Keratinocyte (primary cell): ENCODE results near the gene KDR. TPM values are rescaled to one million over a fixed set of nuclear protein-coding genes. Genes with fewer than 3 reads are reported as not detected.

Experiments
- DNase-seq: peaks from one replicate; pipeline ENCODE4 v3.0.0-alpha.2; 2011; ENCODE audit warnings: low read depth, missing footprints, low spot score
- FAIRE-seq: peaks from 2 replicates; lab custom pipeline; 2011; peaks lifted over from hg19 to GRCh38; lab: Jason Lieb, UNC
- H2AFZ ChIP-seq: 2 replicates; pipeline ENCODE4 v1.6.0; 2012; ENCODE audit warnings: low read length, control low read depth, inconsistent platforms; ENCODE audit not compliant: control insufficient read depth
- H3K27ac ChIP-seq: 2 replicates; pipeline ENCODE4 v1.5.1; 2011; ENCODE audit warnings: low read length; ENCODE audit not compliant: control insufficient read depth, insufficient read depth
- H3K27me3 ChIP-seq: 3 replicates; pipeline ENCODE4 v1.6.0; 2011; ENCODE audit warnings: low read length; ENCODE audit not compliant: control insufficient read depth, insufficient read depth; ENCODE audit errors: extremely low read depth
- H3K36me3 ChIP-seq, 2 experiments: 2 replicates in 1 of 2; 3 replicates in 1 of 2; pipeline ENCODE4 v1.5.1; 2011; ENCODE audit warnings: low read length in 2 of 2, mild to moderate bottlenecking in 1 of 2; ENCODE audit not compliant: control insufficient read depth in 2 of 2, insufficient read depth in 2 of 2; ENCODE audit errors: extremely low read depth in 1 of 2
- H3K4me1 ChIP-seq: 3 replicates; pipeline ENCODE4 v1.5.1; 2011; ENCODE audit warnings: low read length; ENCODE audit not compliant: control insufficient read depth, insufficient read depth; ENCODE audit errors: extremely low read depth
- H3K4me2 ChIP-seq: 3 replicates; pipeline ENCODE4 v1.6.0; 2011; ENCODE audit warnings: low read depth, low read length; ENCODE audit not compliant: control insufficient read depth, insufficient read depth; ENCODE audit errors: extremely low read depth
- H3K4me3 ChIP-seq, 3 experiments: fragments of 200-600 bp in 1 of 3; sonication (generic) in 1 of 3; 2 replicates in 2 of 3; 3 replicates in 1 of 3; pipeline ENCODE4 v1.5.1; 2011 to 2016; ENCODE audit warnings: low read length in 3 of 3, mild to moderate bottlenecking in 3 of 3, control low read depth in 2 of 3, inconsistent platforms in 1 of 3, low read depth in 1 of 3, mixed read lengths in 1 of 3, mixed run types in 1 of 3, moderate library complexity in 1 of 3; ENCODE audit not compliant: control insufficient read depth in 2 of 3, insufficient read depth in 2 of 3; ENCODE audit errors: extremely low read depth in 1 of 3
- H3K79me2 ChIP-seq: 2 replicates; pipeline ENCODE4 v1.6.0; 2012; ENCODE audit warnings: low read length; ENCODE audit not compliant: control insufficient read depth, insufficient read depth
- H3K9ac ChIP-seq: 3 replicates; pipeline ENCODE4 v1.6.0; 2011; ENCODE audit warnings: low read length; ENCODE audit not compliant: control insufficient read depth, insufficient read depth; ENCODE audit errors: extremely low read depth
- H3K9me1 ChIP-seq: 3 replicates; pipeline ENCODE4 v1.6.0; 2011; ENCODE audit warnings: low read length; ENCODE audit not compliant: control insufficient read depth, insufficient read depth; ENCODE audit errors: extremely low read depth
- H3K9me3 ChIP-seq: 2 replicates; pipeline ENCODE4 v1.5.1; 2012; ENCODE audit warnings: low read depth, low read length; ENCODE audit not compliant: control insufficient read depth
- H4K20me1 ChIP-seq: 3 replicates; pipeline ENCODE4 v1.6.0; 2011; ENCODE audit warnings: low read length; ENCODE audit not compliant: control insufficient read depth, insufficient read depth; ENCODE audit errors: extremely low read depth
- EZH2 ChIP-seq: IDR thresholded peaks from one replicate; pipeline ENCODE4 v1.6.1; 2012; ENCODE audit warnings: inconsistent platforms, mild to moderate bottlenecking, low read length, moderate library complexity
- dilution Hi-C: fragments of 300-500 bp; cut with MboI; formaldehyde crosslinking; loops from one replicate; pipeline ENCODE4 v1.7.0; 2020; ENCODE audit warnings: low sequenced_read_pairs; ENCODE audit not compliant: extremely low pct_ligation_motif_present
- polyA plus RNA-seq, 5 experiments: library from polyadenylated mRNA; depleted of rRNA in 3 of 5; stranded (reverse) in 3 of 5; stranded (forward) in 1 of 5; unstranded in 1 of 5; fragments of >200 nt; gene quantifications; 1 replicate in 1 of 5; 2 replicates in 3 of 5; 3 replicates in 1 of 5; pipeline versions ENCODE4 v1.2.1 to v1.2.3, GENCODE V29; 2011 to 2012; ENCODE audit warnings: missing spikeins in 2 of 5, low read depth in 1 of 5, low replicate concordance in 1 of 5
- TF ChIP-seq, protein P1 (sequence below), 3 experiments: IDR thresholded peaks in 1 of 3; conservative IDR thresholded peaks in 1 of 3; optimal IDR thresholded peaks in 1 of 3; 2 replicates in 2 of 3; 3 replicates in 1 of 3; pipeline versions ENCODE3 to v1.5.1; 2011; ENCODE audit warnings: low read length in 3 of 3, mild to moderate bottlenecking in 3 of 3, moderate library complexity in 2 of 3, control low read depth in 1 of 3, inconsistent platforms in 1 of 3; ENCODE audit not compliant: insufficient read depth in 2 of 3; ENCODE audit errors: extremely low read depth in 1 of 3

The KDR gene
- polyA plus RNA-seq, 1 donor (not counting 4 experiments of a cell fraction or from before 2014, with no cell fraction given): not detected

DNA sequence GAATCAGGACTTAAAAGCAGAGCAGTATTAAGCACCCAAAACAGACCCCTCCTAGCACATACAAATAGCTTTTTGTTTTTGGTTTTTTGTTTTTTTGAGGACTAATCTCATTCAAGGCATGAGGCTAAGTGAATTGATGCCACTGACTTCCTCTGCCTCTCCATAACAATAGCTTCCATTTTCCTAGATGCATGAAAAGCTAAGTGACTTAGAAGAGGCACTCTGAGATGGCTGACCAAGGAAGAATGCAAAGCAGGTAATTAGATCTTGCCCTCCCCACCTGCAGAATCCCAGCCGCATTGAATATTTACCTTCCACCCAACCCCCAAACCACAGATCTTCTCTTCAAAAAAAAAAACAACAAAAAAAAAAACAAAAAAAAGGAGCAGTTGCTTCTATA is 7.4 kb upstream of the KDR start:
- Histone ChIP-seq H4K20me1 (no peaks in the 10 kb centered on the region), H3K4me3 (no peak overlapping the region), H2AFZ (no peak overlapping the region), H3K4me2 (no peak overlapping the region), H3K9me3 (no peaks in the 10 kb centered on the region), H3K79me2 (no peaks in the 10 kb centered on the region), H3K27me3 (peaks cover under 1% of the 10 kb centered on the region), H3K9ac (no peak overlapping the region), H3K27ac (no peak overlapping the region), H3K36me3 (no peaks in the 10 kb centered on the region), H3K4me1 (no peaks in the 10 kb centered on the region), H3K9me1 (no peaks in the 10 kb centered on the region)
- TF ChIP-seq, protein P1, sequence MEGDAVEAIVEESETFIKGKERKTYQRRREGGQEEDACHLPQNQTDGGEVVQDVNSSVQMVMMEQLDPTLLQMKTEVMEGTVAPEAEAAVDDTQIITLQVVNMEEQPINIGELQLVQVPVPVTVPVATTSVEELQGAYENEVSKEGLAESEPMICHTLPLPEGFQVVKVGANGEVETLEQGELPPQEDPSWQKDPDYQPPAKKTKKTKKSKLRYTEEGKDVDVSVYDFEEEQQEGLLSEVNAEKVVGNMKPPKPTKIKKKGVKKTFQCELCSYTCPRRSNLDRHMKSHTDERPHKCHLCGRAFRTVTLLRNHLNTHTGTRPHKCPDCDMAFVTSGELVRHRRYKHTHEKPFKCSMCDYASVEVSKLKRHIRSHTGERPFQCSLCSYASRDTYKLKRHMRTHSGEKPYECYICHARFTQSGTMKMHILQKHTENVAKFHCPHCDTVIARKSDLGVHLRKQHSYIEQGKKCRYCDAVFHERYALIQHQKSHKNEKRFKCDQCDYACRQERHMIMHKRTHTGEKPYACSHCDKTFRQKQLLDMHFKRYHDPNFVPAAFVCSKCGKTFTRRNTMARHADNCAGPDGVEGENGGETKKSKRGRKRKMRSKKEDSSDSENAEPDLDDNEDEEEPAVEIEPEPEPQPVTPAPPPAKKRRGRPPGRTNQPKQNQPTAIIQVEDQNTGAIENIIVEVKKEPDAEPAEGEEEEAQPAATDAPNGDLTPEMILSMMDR (optimal IDR thresholded peaks at IDR 0.05 in 1 of 3, IDR thresholded peaks at IDR 0.05 in 1 of 3, conservative IDR thresholded peaks at IDR 0.05 in 1 of 3; ENCODE audit: extremely low read depth in 1 of 3, insufficient read depth in 2 of 3, low read length in 3 of 3): no peak
- no peak for FAIRE-seq
- dilution Hi-C loops: no loop called here
- no peak for DNase-seq

GRCh38 chr4:55127521-55127920 is 2.1 kb upstream of the KDR start:
- no peaks in the 10 kb centered on the region for H3K9me3 ChIP-seq
- no peaks in the 10 kb centered on the region for H4K20me1 ChIP-seq
- H3K9me1 ChIP-seq: no peaks in the 10 kb centered on the region
- no peak overlapping the region for H3K4me3 ChIP-seq
- H3K36me3 ChIP-seq: no peaks in the 10 kb centered on the region
- no peaks in the 10 kb centered on the region for H3K79me2 ChIP-seq
- no peak overlapping the region for H2AFZ ChIP-seq
- no peak for DNase-seq
- TF ChIP-seq, protein P1 (optimal IDR thresholded peaks at IDR 0.05 in 1 of 3, IDR thresholded peaks at IDR 0.05 in 1 of 3, conservative IDR thresholded peaks at IDR 0.05 in 1 of 3; ENCODE audit: extremely low read depth in 1 of 3, insufficient read depth in 2 of 3, low read length in 3 of 3): no peak
- TF ChIP-seq EZH2: no peak
- H3K27me3 ChIP-seq: peaks cover 50% of the 10 kb centered on the region
- H3K27ac ChIP-seq: no peak overlapping the region
- H3K4me2 ChIP-seq: no peak overlapping the region
- dilution Hi-C loops: no loop called here
- no peak for FAIRE-seq
- H3K4me1 ChIP-seq: peaks cover 4% of the 10 kb centered on the region
- H3K9ac ChIP-seq: no peak overlapping the region
